Activated CD4-positive, alpha-beta T cell treated with anti-CD3 and anti-CD28 coated beads, Interleukin-2, amount 50 U/mL, for 4 hours (primary cell): ENCODE data around the gene PRDM16.

ENCODE experiments used
- DNase-seq, 2 experiments: peaks; one replicate each; pipeline ENCODE4 v3.0.0-alpha.2; 2020

PRDM16 gene

GRCh38 chr1:3440711-3441409, 371.9 kb downstream of the PRDM16 start:
- DNase-seq: no peak

GRCh38 chr1:3441410-3441847, 372.4 kb downstream of the PRDM16 start:
- no peak for DNase-seq

GRCh38 chr1:3441880-3442279, 372.9 kb downstream of the PRDM16 start:
- DNase-seq: no peak

GRCh38 chr1:3442331-3442730, 373.3 kb downstream of the PRDM16 start:
- DNase-seq: no peak

GRCh38 chr1:3442901-3443300, 373.9 kb downstream of the PRDM16 start:
- DNase-seq: no peak

- DNase-seq: no peak
These were observed 374.8 kb downstream of the PRDM16 start for GRCh38 chr1:3443807-3444206.

GRCh38 chr1:3444298-3444697, 375.3 kb downstream of the PRDM16 start:
- DNase-seq: no peak

GRCh38 chr1:3444736-3445135, 375.7 kb downstream of the PRDM16 start:
- DNase-seq: no peak

GRCh38 chr1:3450202-3450863, 381.3 kb downstream of the PRDM16 start:
- DNase-seq: no peak

GRCh38 chr1:3450983-3451382, 382.0 kb downstream of the PRDM16 start:
- DNase-seq: no peak

GRCh38 chr1:3451994-3452865, 383.2 kb downstream of the PRDM16 start:
- no peak for DNase-seq

- DNase-seq: no peak
These were observed 383.8 kb downstream of the PRDM16 start for GRCh38 chr1:3452866-3453175.

GRCh38 chr1:3453203-3453761, 384.3 kb downstream of the PRDM16 start:
- peak; percentile 64 to 69 for DNase-seq

- peak in 1 of 2 experiments; percentile 14 for DNase-seq
These were observed 385.1 kb downstream of the PRDM16 start, which contains the start of gene ARHGEF16 for GRCh38 chr1:3453891-3454810. ARHGEF16 (plus strand) TSS chr1:3454665; CDS start chr1:3463085, 8,420 bp downstream.

GRCh38 chr1:3454811-3455618, 386.0 kb downstream of the PRDM16 start:
- no peak for DNase-seq

GRCh38 chr1:3455670-3456448, 386.9 kb downstream of the PRDM16 start:
- no peak for DNase-seq

- no peak for DNase-seq
These were observed 387.5 kb downstream of the PRDM16 start for GRCh38 chr1:3456449-3456963.

GRCh38 chr1:3456964-3457909, 388.2 kb downstream of the PRDM16 start:
- DNase-seq: no peak
